ENCODE results near the gene ASTE1.

Gene ASTE1

DNA sequence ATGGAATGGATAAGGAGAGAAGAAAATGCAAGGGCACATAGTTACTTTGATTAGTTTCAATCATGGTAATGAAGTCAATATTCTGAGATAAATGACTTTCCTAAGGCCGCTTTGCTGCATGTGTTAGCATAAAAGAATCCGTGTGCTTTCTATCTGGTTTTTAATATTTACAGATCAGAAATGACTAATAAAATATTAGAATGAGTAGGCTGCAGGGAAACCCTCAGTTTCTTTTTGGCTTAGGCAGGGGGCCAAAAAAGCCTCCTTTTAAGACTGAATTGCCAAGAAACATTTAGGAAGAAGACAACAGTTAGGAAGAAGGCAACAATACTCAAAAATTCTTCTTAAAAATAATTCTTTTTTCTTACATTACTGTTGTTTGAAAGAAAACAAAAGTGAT lies 11.7 kb upstream of the ASTE1 start:
- TF ChIP-seq, protein P1, sequence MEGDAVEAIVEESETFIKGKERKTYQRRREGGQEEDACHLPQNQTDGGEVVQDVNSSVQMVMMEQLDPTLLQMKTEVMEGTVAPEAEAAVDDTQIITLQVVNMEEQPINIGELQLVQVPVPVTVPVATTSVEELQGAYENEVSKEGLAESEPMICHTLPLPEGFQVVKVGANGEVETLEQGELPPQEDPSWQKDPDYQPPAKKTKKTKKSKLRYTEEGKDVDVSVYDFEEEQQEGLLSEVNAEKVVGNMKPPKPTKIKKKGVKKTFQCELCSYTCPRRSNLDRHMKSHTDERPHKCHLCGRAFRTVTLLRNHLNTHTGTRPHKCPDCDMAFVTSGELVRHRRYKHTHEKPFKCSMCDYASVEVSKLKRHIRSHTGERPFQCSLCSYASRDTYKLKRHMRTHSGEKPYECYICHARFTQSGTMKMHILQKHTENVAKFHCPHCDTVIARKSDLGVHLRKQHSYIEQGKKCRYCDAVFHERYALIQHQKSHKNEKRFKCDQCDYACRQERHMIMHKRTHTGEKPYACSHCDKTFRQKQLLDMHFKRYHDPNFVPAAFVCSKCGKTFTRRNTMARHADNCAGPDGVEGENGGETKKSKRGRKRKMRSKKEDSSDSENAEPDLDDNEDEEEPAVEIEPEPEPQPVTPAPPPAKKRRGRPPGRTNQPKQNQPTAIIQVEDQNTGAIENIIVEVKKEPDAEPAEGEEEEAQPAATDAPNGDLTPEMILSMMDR (IDR thresholded peaks at IDR 0.05; ENCODE audit: poor library complexity, severe bottlenecking) = no peak
- Histone ChIP-seq H3K4me3 (ENCODE audit: severe bottlenecking) (no peak overlapping the region), H3K4me1 (ENCODE audit: insufficient read depth, poor library complexity, severe bottlenecking) (peaks cover 4% of the 10 kb centered on the region), H3K9me3 (ENCODE audit: severe bottlenecking) (no peaks in the 10 kb centered on the region), H3K36me3 (ENCODE audit: low read depth) (peaks cover 6% of the 10 kb centered on the region; the same call in 1 of the 2 replicates), H3K27me3 (ENCODE audit: insufficient read depth, poor library complexity, severe bottlenecking) (no peaks in the 10 kb centered on the region), H3K27ac (ENCODE audit: poor library complexity, severe bottlenecking) (no peak overlapping the region)
- DNase-seq (ENCODE audit: low spot score) = no peak
- no peak for ATAC-seq (ENCODE audit: low read depth)

DNA sequence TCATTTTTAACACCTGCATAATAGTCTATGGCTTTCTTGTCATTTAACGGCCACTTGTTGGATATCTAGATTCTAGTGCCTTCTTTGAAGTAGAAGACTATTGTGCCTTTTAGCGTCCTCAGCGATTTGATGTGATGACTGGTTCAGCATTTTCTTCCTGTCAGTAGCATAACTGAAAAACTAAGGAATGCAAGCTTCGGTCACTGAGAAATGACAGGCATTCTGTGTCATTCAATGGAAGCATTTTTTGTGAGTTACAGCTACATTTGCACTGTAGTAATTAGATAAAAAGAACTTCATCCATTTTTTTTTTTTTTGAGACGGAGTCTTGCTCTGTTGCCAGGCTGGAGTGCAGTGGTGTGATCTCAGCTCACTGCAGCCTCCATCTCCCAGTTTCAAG lies 10.4 kb upstream of the ASTE1 start:
- H3K9me3 ChIP-seq (ENCODE audit: severe bottlenecking) = no peaks in the 10 kb centered on the region
- TF ChIP-seq, protein P1 (IDR thresholded peaks at IDR 0.05; ENCODE audit: poor library complexity, severe bottlenecking) = no peak
- no peaks in the 10 kb centered on the region for H3K27me3 ChIP-seq (ENCODE audit: insufficient read depth, poor library complexity, severe bottlenecking)
- H3K4me1 ChIP-seq (ENCODE audit: insufficient read depth, poor library complexity, severe bottlenecking) = peaks cover 4% of the 10 kb centered on the region
- no peak for ATAC-seq (ENCODE audit: low read depth)
- H3K36me3 ChIP-seq (ENCODE audit: low read depth) = peaks cover 9% of the 10 kb centered on the region; the same call in 1 of the 2 replicates
- no peak overlapping the region for H3K27ac ChIP-seq (ENCODE audit: poor library complexity, severe bottlenecking)
- no peak overlapping the region for H3K4me3 ChIP-seq (ENCODE audit: severe bottlenecking)
- no peak for DNase-seq (ENCODE audit: low spot score)

DNA sequence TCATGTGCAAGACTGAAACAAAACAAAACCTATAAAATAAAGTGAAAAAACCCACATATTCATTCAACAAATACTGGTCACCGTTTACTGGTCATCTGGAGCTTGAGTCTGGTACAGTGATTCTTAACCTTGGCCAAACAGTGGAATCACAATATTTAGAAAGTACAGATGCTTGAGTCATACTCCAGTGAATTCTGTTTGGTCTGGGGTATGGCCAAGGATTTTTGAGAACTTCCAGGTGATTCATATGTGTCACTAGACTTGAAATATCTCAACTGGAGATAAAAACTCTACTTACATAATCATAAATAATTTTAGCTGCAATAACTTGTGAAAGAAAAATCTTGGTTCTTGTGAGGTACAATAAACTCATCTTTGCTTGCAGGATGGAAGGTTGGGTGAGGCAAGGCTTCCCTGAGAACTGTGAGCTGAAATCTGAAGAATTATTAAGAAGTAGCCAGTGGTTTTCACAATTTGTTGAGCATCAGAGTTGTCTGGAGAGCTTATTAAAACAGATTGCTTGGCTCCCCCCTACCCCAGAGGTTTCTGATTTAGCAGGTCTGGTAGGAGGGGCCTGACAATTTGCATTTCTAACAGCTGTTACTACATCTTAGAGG lies 9.7 kb upstream of the ASTE1 start:
- H3K4me1 ChIP-seq (ENCODE audit: insufficient read depth, poor library complexity, severe bottlenecking) = peaks cover 4% of the 10 kb centered on the region
- TF ChIP-seq, protein P1 (IDR thresholded peaks at IDR 0.05; ENCODE audit: poor library complexity, severe bottlenecking) = no peak
- ATAC-seq (ENCODE audit: low read depth) = peak; percentile 71
- H3K4me3 ChIP-seq (ENCODE audit: severe bottlenecking) = no peak overlapping the region
- peaks cover 9% of the 10 kb centered on the region; the same call in 1 of the 2 replicates for H3K36me3 ChIP-seq (ENCODE audit: low read depth)
- no peak overlapping the region for H3K27ac ChIP-seq (ENCODE audit: poor library complexity, severe bottlenecking)
- H3K27me3 ChIP-seq (ENCODE audit: insufficient read depth, poor library complexity, severe bottlenecking) = no peaks in the 10 kb centered on the region
- no peaks in the 10 kb centered on the region for H3K9me3 ChIP-seq (ENCODE audit: severe bottlenecking)
- no peak for DNase-seq (ENCODE audit: low spot score)

DNA sequence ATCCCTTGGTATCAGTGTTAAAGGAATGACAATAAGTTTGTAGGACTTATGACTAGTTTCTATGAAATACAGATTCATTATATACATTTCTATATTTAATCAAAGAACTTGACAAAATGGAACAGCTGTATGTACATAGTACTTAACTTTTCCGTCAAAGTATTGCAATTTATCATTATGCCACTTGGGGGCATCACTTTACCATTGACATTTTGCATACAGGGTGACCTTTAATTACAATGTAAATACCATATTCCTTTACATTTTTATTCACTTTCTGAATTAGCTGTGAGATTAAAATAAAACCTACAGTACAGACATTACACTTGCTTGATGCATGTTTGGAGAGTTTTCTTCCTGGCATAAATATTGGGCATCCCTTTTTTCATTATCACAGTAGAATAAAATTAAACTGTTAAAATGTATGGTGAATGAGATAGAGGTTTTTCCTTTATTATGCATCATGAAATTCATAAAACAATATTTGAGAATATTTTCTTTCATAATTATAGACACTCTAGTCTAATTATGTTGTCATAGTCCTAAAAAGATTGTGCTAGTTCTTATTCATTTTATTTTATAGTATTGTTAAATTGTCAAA lies 7.0 kb upstream of the ASTE1 start:
- DNase-seq (ENCODE audit: low spot score) = no peak
- Histone ChIP-seq H3K27me3 (ENCODE audit: insufficient read depth, poor library complexity, severe bottlenecking) (no peaks in the 10 kb centered on the region), H3K4me1 (ENCODE audit: insufficient read depth, poor library complexity, severe bottlenecking) (peaks cover 4% of the 10 kb centered on the region), H3K27ac (ENCODE audit: poor library complexity, severe bottlenecking) (no peak overlapping the region), H3K9me3 (ENCODE audit: severe bottlenecking) (no peaks in the 10 kb centered on the region), H3K4me3 (ENCODE audit: severe bottlenecking) (no peak overlapping the region), H3K36me3 (ENCODE audit: low read depth) (peaks cover 9% of the 10 kb centered on the region; the same call in 1 of the 2 replicates)
- TF ChIP-seq, protein P1 (IDR thresholded peaks at IDR 0.05; ENCODE audit: poor library complexity, severe bottlenecking) = peak; percentile 82
- ATAC-seq (ENCODE audit: low read depth) = no peak; the same call in 2 of the 3 replicates

DNA sequence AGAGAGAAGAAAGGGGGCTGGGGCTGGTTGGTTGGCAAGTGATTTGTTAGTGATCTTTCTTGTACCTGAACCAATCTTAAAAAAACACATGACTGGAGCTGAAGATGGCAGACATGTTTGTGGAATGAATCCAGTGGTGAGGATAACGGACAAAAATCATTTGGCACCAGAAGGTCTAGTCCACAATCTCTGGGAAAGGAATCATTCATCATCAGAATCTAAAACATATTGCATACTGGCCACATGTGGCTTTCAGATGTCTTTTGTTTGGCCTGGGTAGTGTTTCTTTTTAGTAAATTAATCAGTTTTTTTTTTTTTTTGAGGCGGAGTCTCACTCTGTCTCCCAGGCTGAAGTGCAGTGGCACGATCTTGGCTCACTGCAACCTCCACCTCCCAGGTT lies 5.0 kb upstream of the ASTE1 start:
- Histone ChIP-seq H3K4me3 (ENCODE audit: severe bottlenecking) (no peak overlapping the region), H3K27ac (ENCODE audit: poor library complexity, severe bottlenecking) (no peak overlapping the region), H3K9me3 (ENCODE audit: severe bottlenecking) (no peaks in the 10 kb centered on the region), H3K4me1 (ENCODE audit: insufficient read depth, poor library complexity, severe bottlenecking) (peaks cover 7% of the 10 kb centered on the region), H3K27me3 (ENCODE audit: insufficient read depth, poor library complexity, severe bottlenecking) (no peaks in the 10 kb centered on the region), H3K36me3 (ENCODE audit: low read depth) (peaks cover 9% of the 10 kb centered on the region; the same call in 1 of the 2 replicates)
- no peak for DNase-seq (ENCODE audit: low spot score)
- no peak for ATAC-seq (ENCODE audit: low read depth)
- TF ChIP-seq, protein P1 (IDR thresholded peaks at IDR 0.05; ENCODE audit: poor library complexity, severe bottlenecking) = no peak
